Psoas muscle (tissue), 8 donors: ENCODE data around the gene RNU6-7. TPM values are rescaled to one million over a fixed set of nuclear protein-coding genes. Genes with fewer than 3 reads are reported as not detected.

Experiments
- ATAC-seq, 4 donors: fragments of 200-7000 bp; cut with Tn5 transposase; one replicate each; pipeline ENCODE4 v1.9.1; 2020; ENCODE audit warnings: moderate library complexity in 3 of 4, mild to moderate bottlenecking in 2 of 4
- DNase-seq, 2 donors: peaks; one replicate each; pipeline ENCODE4 v3.0.0-alpha.2; 2020
- H3K27ac ChIP-seq: fragments of 200-600 bp; one replicate; pipeline ENCODE4 v1.8.0; 2022
- H3K27me3 ChIP-seq, 3 donors: fragments of 200-600 bp in 1 of 3; one replicate each; pipeline versions ENCODE4 v1.6.1 to v1.8.0; 2013 to 2022; ENCODE audit warnings: low read length in 2 of 3, mild to moderate bottlenecking in 2 of 3, moderate library complexity in 1 of 3; ENCODE audit not compliant: insufficient read depth in 3 of 3
- H3K36me3 ChIP-seq, 2 donors: fragments of 200-600 bp in 1 of 2; one replicate each; pipeline versions ENCODE4 v1.6.1 to v1.8.0; 2013 to 2022; ENCODE audit warnings: low read depth in 1 of 2, mild to moderate bottlenecking in 1 of 2, moderate library complexity in 1 of 2; ENCODE audit not compliant: insufficient read depth in 1 of 2
- H3K4me1 ChIP-seq: fragments of 200-600 bp; one replicate; pipeline ENCODE4 v1.8.0; 2022
- H3K4me3 ChIP-seq: fragments of 200-600 bp; one replicate; pipeline ENCODE4 v1.8.0; 2022; ENCODE audit warnings: mild to moderate bottlenecking
- H3K9me3 ChIP-seq: fragments of 200-600 bp; one replicate; pipeline ENCODE4 v1.8.0; 2022
- CTCF ChIP-seq: fragments of 200-600 bp; IDR thresholded peaks from one replicate; pipeline ENCODE4 v1.8.0; 2022; ENCODE audit warnings: antibody characterized with exemption
- WGBS, 3 donors: extraction: QIAGEN DNeasy Blood & Tissue Kit; methylation state at CpG; one replicate each; pipeline versions ENCODE4 v1.1.6 to v1.1.7; 2013; 5-methylcytosine and 5-hydroxymethylcytosine counted together
- intact Hi-C, 2 donors: fragments of 100-400 bp; cut with DNase I; formaldehyde crosslinking; loops; one replicate each; pipeline versions ENCODE4 v1.11.0 to v1.14.2; 2022
- long read RNA-seq, 2 donors: library from polyadenylated mRNA; unstranded; transcript quantifications; one replicate each; pipeline ENCODE4 v2.0.0, GENCODE V29; 2021
- polyA plus RNA-seq, 3 donors: library from polyadenylated mRNA; stranded (reverse); fragments of 200-250 nt; gene quantifications; one replicate each; pipeline ENCODE4 v1.2.3, GENCODE V29; 2013
- total RNA-seq, 4 donors: library from RNA; stranded (reverse); fragmentation: NEBNext Ultra II Directional in 2 of 4; extraction: Animal tissue kit (Norgen Biotek cat#: 25700) in 2 of 4; gene quantifications; one replicate each; pipeline versions ENCODE4 v1.2.1 to v1.2.4, GENCODE V29; 2021 to 2023
- donor health status: healthy with polysubstance abuse.
- donor health status: DM: no; HTN: no; CAD: no; lungs with moderate emphysema.
- donor health status: Bipolar disorder and iron deficiency.
- donor health status: healthy.
- donor health status: DM: yes; HTN: yes; CAD: no.
- donor health status: DM: no; HTN: no; CAD: no.
- donor health status: DM: no; HTN: no; CAD: no.
- donor health status: DM: yes; HTN: yes; CAD: no.

Gene RNU6-7
- total RNA-seq (not detected), polyA plus RNA-seq (not detected)
- long read RNA-seq, donor 1 = 0 reads
- long read RNA-seq, donor 2 = 0 reads

- peaks cover 5% of the 10 kb centered on the region for H3K4me1 ChIP-seq
- peak within 1 kb of the TSS; percentile 89 for H3K27ac ChIP-seq
- H3K4me3 ChIP-seq = peak within 1 kb of the TSS; percentile 84
- TF ChIP-seq CTCF = no peak
- H3K9me3 ChIP-seq = no peaks in the 10 kb centered on the region
- ATAC-seq = peak; percentile 20 to 61 (median 44)
- 1% methylated on average over 40 of the region's 40 CpGs for WGBS, 3 donors
- no peaks in the 10 kb centered on the region for H3K36me3 ChIP-seq
- no peaks in the 10 kb centered on the region for H3K27me3 ChIP-seq
- intact Hi-C loops = loop anchor here (2.0 to 5.0 kb wide), 3 partner anchors 50 to 270 kb away; partner anchors contain the start of gene ARHGAP5 (in 1 of the 2)
- DNase-seq = peak; percentile 34 to 66
Observed at GRCh38 chr14:32201816-32202490, at the start of gene RNU6-7. RNU6-7 (plus strand) TSS chr14:32202045.

GRCh38 chr14:32166029-32166428, 35.8 kb upstream of the RNU6-7 start:
- Histone ChIP-seq H3K27me3 (no peaks in the 10 kb centered on the region), H3K9me3 (no peaks in the 10 kb centered on the region), H3K36me3 (no peaks in the 10 kb centered on the region), H3K4me1 (no peaks in the 10 kb centered on the region), H3K4me3 (no peak overlapping the region), H3K27ac (no peak overlapping the region)
- intact Hi-C loops = no loop called here
- WGBS, 3 donors = 93 to 96% (median 95%) methylated on average over 2 of the region's 2 CpGs
- TF ChIP-seq CTCF = no peak
- ATAC-seq = no peak
- DNase-seq = no peak

- Histone ChIP-seq H3K27me3 (no peaks in the 10 kb centered on the region), H3K4me3 (no peak overlapping the region), H3K27ac (no peak overlapping the region), H3K36me3 (no peaks in the 10 kb centered on the region), H3K9me3 (no peaks in the 10 kb centered on the region), H3K4me1 (no peaks in the 10 kb centered on the region)
- 89 to 95% (median 94%) methylated on average over 1 of the region's 1 CpG for WGBS, 3 donors
- no peak for TF ChIP-seq CTCF
- intact Hi-C loops = no loop called here
- DNase-seq = no peak
- ATAC-seq = no peak
Observed at GRCh38 chr14:32166924-32167323, 34.9 kb upstream of the RNU6-7 start.

- Histone ChIP-seq H3K4me3 (no peak overlapping the region), H3K9me3 (no peaks in the 10 kb centered on the region), H3K36me3 (no peaks in the 10 kb centered on the region), H3K4me1 (no peaks in the 10 kb centered on the region), H3K27me3 (no peaks in the 10 kb centered on the region), H3K27ac (no peak overlapping the region)
- 81 to 84% (median 84%) methylated on average over 3 of the region's 3 CpGs for WGBS, 3 donors
- TF ChIP-seq CTCF = no peak
- DNase-seq (no peak), ATAC-seq (no peak)
- intact Hi-C loops = no loop called here
Observed at GRCh38 chr14:32167907-32168306, 33.9 kb upstream of the RNU6-7 start.

GRCh38 chr14:32169191-32169590, 32.7 kb upstream of the RNU6-7 start:
- WGBS, 3 donors = 82 to 87% (median 85%) methylated on average over 3 of the region's 3 CpGs
- DNase-seq = no peak
- no peaks in the 10 kb centered on the region for H3K27me3 ChIP-seq
- no peak for TF ChIP-seq CTCF
- no peak overlapping the region for H3K4me3 ChIP-seq
- no peaks in the 10 kb centered on the region for H3K4me1 ChIP-seq
- H3K36me3 ChIP-seq = no peaks in the 10 kb centered on the region
- ATAC-seq = no peak
- intact Hi-C loops = no loop called here
- H3K9me3 ChIP-seq = no peaks in the 10 kb centered on the region
- no peak overlapping the region for H3K27ac ChIP-seq
